PC-9 (cell line): ENCODE data around the gene DPH1. TPM values are rescaled to one million over a fixed set of nuclear protein-coding genes. Genes with fewer than 3 reads are reported as not detected.

Source experiments
- BruUV-seq: library from RNA; stranded (reverse); fragments of 400-500 nt; replicated peaks from 2 replicates; lab custom pipeline; 2021; lab: Mats Ljungman, UMichigan
- CTCF ChIA-PET: fragments of 300-600 bp; sonication (Branson Sonifier 250); formaldehyde crosslinking; loops from one replicate; lab custom pipeline; 2022; ENCODE audit warnings: antibody characterized with exemption; lab: Charles Lee
- POLR2A ChIA-PET: fragments of 300-600 bp; sonication (Branson Sonifier 250); formaldehyde crosslinking; loops from one replicate; lab custom pipeline; 2022; ENCODE audit warnings: antibody characterized with exemption; ENCODE audit not compliant: unreplicated experiment; lab: Charles Lee
- DNase-seq, 2 experiments: peaks; one replicate each; pipeline versions ENCODE4 v3.0.0 to v3.0.0-alpha.2; 2015 to 2022; ENCODE audit warnings: mixed read lengths in 1 of 2
- H2AFZ ChIP-seq: fragments of 200-600 bp; sonication (generic); 2 replicates; pipeline ENCODE4 v1.8.1; 2017; ENCODE audit warnings: antibody characterized with exemption
- H3F3A ChIP-seq: fragments of 200-600 bp; sonication (generic); 2 replicates; pipeline ENCODE4 v1.8.1; 2017; ENCODE audit warnings: antibody characterized with exemption, mild to moderate bottlenecking, low read depth; ENCODE audit not compliant: insufficient read depth
- H3K27ac ChIP-seq: fragments of 200-600 bp; sonication (generic); 2 replicates; pipeline ENCODE4 v1.6.1; 2016; ENCODE audit warnings: mixed run types
- H3K27me3 ChIP-seq: fragments of 200-600 bp; sonication (generic); 2 replicates; pipeline ENCODE4 v1.6.1; 2016; ENCODE audit warnings: low read depth, mixed run types; ENCODE audit not compliant: insufficient read depth
- H3K36me3 ChIP-seq: fragments of 200-600 bp; sonication (generic); 2 replicates; pipeline ENCODE4 v1.6.1; 2016; ENCODE audit warnings: low read depth, mixed run types
- H3K4me1 ChIP-seq: fragments of 200-600 bp; sonication (generic); replicated peaks from 2 replicates; pipeline ENCODE4 v1.6.1; 2016; ENCODE audit warnings: mixed run types; ENCODE audit not compliant: insufficient read depth
- H3K4me2 ChIP-seq: fragments of 200-600 bp; sonication (generic); 2 replicates; pipeline ENCODE4 v1.6.1; 2017; ENCODE audit warnings: mixed run types
- H3K4me3 ChIP-seq: fragments of 200-600 bp; sonication (generic); 2 replicates; pipeline ENCODE4 v1.6.1; 2016; ENCODE audit warnings: mixed run types
- H3K79me2 ChIP-seq: fragments of 200-600 bp; sonication (generic); 2 replicates; pipeline ENCODE4 v1.6.1; 2017; ENCODE audit warnings: low read depth, mixed run types
- H3K9me2 ChIP-seq: fragments of 200-600 bp; sonication (generic); 2 replicates; pipeline ENCODE4 v1.8.1; 2017; ENCODE audit warnings: mild to moderate bottlenecking; ENCODE audit not compliant: insufficient read depth
- H3K9me3 ChIP-seq: fragments of 200-600 bp; sonication (generic); 2 replicates; pipeline ENCODE4 v1.8.1; 2016; ENCODE audit warnings: low read depth; ENCODE audit not compliant: insufficient read depth
- H4K20me1 ChIP-seq: fragments of 200-600 bp; sonication (generic); 2 replicates; pipeline ENCODE4 v1.8.1; 2017; ENCODE audit not compliant: insufficient read depth
- EZH2 ChIP-seq: fragments of 200-600 bp; sonication (generic); IDR thresholded peaks from 2 replicates; pipeline ENCODE4 v1.8.0; 2017; ENCODE audit warnings: antibody characterized with exemption, low read depth
- intact Hi-C: fragments of 100-400 bp; cut with micrococcal nuclease; formaldehyde crosslinking; loops from one replicate; pipeline ENCODE4 v1.10.0; 2022; ENCODE audit not compliant: unreplicated experiment
- total RNA-seq: library from RNA; stranded (reverse); gene quantifications from 2 replicates; pipeline ENCODE4 v1.2.3, GENCODE V29; 2021
- TF ChIP-seq, protein P1 (sequence below): fragments of 200-600 bp; sonication (generic); conservative IDR thresholded peaks from 2 replicates; pipeline ENCODE4 v1.6.1; 2017; ENCODE audit warnings: mixed run types, antibody characterized with exemption, mild to moderate bottlenecking, moderate library complexity

DPH1 gene
- total RNA-seq, 1 experiment from 2014 or later = 36.7 TPM

DNA sequence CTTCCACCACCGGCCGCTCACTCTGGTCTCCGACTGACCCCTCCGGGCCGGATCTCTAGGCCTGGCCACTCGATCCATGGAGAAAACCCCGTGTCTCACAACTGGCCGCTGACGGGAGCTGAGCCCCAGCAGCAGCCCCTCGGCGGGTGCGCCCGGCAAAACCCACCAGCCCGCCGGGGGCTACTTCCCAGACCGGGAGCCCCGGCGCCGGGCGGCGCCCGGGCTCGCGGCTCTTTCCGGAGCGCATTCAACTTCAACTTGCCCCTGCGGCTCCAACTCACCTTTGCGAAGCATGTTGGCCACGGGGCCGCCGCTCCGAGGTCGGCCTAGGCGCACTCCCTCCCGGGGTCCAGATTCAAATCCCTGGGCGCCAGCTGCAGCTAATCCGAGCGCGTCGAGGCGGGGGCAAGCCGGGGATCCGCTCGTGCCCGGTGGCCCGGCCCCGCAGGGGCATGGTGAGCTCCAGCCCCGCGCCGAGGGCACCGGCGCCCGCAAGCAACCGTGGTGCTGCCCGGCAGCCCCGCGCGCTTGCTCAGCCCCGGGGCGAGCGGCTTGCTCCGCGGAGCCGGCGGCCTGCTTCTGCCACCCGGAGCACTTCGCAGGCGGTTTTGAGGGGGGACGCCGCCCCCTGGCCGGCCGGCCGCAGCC, 5.3 kb upstream of the DPH1 start:
- Histone ChIP-seq H3K27me3 (peaks cover 31% of the 10 kb centered on the region), H3K27ac (no peak overlapping the region)

DNA sequence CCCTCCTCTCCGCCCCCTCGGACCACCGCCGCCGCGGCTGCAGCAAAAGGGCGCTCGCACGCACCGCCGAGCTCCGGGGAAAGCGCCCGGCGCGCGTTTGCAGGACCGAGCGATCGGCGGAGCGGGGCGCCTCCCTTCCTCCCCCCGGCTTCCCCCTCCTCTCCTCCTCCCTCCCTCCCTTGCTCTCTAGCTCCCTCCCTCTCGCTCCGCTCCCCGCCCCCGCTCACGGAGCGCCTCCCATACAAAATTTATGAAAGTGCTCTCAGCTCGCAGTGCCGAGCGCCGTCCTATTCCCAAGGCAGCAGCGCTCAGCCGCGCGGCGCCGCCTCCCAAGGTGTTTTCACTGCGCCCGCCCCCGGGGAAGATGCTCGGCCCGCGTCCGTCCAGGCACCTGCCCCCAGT, 4.7 kb upstream of the DPH1 start, which contains the start of gene RTN4RL1:
Gene RTN4RL1 (minus strand): TSS at position 115 of the 402 bp plus-strand sequence. CDS start 469 bp downstream, outside the sequence.
- H3K4me2 ChIP-seq = peak within 1 kb of the TSS; percentile 96
- no peaks in the 10 kb centered on the region for H4K20me1 ChIP-seq
- H3K36me3 ChIP-seq = no peaks in the 10 kb centered on the region
- intact Hi-C loops = no loop called here
- no peaks in the 10 kb centered on the region for H3K79me2 ChIP-seq
- no peaks in the 10 kb centered on the region for H3K9me3 ChIP-seq
- H3K27me3 ChIP-seq = peaks cover 28% of the 10 kb centered on the region
- H3K4me3 ChIP-seq = peak within 1 kb of the TSS; percentile 68
- POLR2A ChIA-PET = interaction anchor here (0.5 kb wide), 2 partner anchors 278 to 778 kb away, joined by 3 read pairs; partner anchors contain the start of genes SMG6 and SRR
- H3F3A ChIP-seq = peaks cover 16% of the 10 kb centered on the region; the same call in 1 of the 2 replicates
- BruUV-seq = no TSS peak
- peaks cover 10% of the 10 kb centered on the region; the same call in 1 of the 2 replicates for H3K4me1 ChIP-seq
- H3K27ac ChIP-seq = no peak within 1 kb of the TSS
- no peaks in the 10 kb centered on the region for H3K9me2 ChIP-seq
- H2AFZ ChIP-seq = peak within 1 kb of the TSS; percentile 89
- CTCF ChIA-PET = interaction anchor here (0.6 to 2.0 kb wide), 6 partner anchors 12 to 1601 kb away, joined by 3 to 31 read pairs (median 3); no protein-coding TSS in a partner anchor
- TF ChIP-seq EZH2 = no peak
- TF ChIP-seq, protein P1, sequence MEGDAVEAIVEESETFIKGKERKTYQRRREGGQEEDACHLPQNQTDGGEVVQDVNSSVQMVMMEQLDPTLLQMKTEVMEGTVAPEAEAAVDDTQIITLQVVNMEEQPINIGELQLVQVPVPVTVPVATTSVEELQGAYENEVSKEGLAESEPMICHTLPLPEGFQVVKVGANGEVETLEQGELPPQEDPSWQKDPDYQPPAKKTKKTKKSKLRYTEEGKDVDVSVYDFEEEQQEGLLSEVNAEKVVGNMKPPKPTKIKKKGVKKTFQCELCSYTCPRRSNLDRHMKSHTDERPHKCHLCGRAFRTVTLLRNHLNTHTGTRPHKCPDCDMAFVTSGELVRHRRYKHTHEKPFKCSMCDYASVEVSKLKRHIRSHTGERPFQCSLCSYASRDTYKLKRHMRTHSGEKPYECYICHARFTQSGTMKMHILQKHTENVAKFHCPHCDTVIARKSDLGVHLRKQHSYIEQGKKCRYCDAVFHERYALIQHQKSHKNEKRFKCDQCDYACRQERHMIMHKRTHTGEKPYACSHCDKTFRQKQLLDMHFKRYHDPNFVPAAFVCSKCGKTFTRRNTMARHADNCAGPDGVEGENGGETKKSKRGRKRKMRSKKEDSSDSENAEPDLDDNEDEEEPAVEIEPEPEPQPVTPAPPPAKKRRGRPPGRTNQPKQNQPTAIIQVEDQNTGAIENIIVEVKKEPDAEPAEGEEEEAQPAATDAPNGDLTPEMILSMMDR = no peak
- peak; percentile 51 to 60 for DNase-seq

More for the DNA sequence above, 5.3 kb upstream of the DPH1 start:
- Histone ChIP-seq H3K9me3 (no peaks in the 10 kb centered on the region), H2AFZ (peak overlapping the region; percentile 89), H3F3A (peaks cover 16% of the 10 kb centered on the region; the same call in 1 of the 2 replicates), H3K79me2 (no peaks in the 10 kb centered on the region), H3K4me1 (peaks cover 10% of the 10 kb centered on the region; the same call in 1 of the 2 replicates), H4K20me1 (no peaks in the 10 kb centered on the region), H3K4me2 (peak overlapping the region; percentile 96), H3K9me2 (no peaks in the 10 kb centered on the region), H3K36me3 (no peaks in the 10 kb centered on the region), H3K4me3 (peak overlapping the region; percentile 68; the same call in 1 of the 2 replicates)
- ChIA-PET CTCF (interaction anchor here (1.1 to 2.0 kb wide), 3 partner anchors 11 to 115 kb away, joined by 3 to 31 read pairs (median 3); no protein-coding TSS in a partner anchor), POLR2A (interaction anchor here (0.5 kb wide), 1 partner anchor 779 kb away, joined by 3 read pairs; no protein-coding TSS in a partner anchor)
- peak in 1 of 2 experiments; percentile 27 for DNase-seq
- TF ChIP-seq, protein P1 = no peak
- TF ChIP-seq EZH2 = no peak; the same call in 1 of the 2 replicates
- intact Hi-C loops = no loop called here
- BruUV-seq = no TSS peak

GRCh38 chr17:2025622-2026309, 4.2 kb upstream of the DPH1 start:
- no TSS peak for BruUV-seq
- Histone ChIP-seq H3F3A (peaks cover 16% of the 10 kb centered on the region; the same call in 1 of the 2 replicates), H4K20me1 (0 out of 2 replicates have a peak, but pooled peaks cover 1% of the 10 kb centered on the region), H3K79me2 (peaks cover under 1% of the 10 kb centered on the region; the same call in 1 of the 2 replicates), H3K4me1 (peaks cover 11% of the 10 kb centered on the region), H3K4me3 (peak overlapping the region; percentile 68), H3K9me3 (no peaks in the 10 kb centered on the region), H3K36me3 (no peaks in the 10 kb centered on the region), H3K27ac (no peak overlapping the region), H3K27me3 (peaks cover 28% of the 10 kb centered on the region), H3K9me2 (no peaks in the 10 kb centered on the region), H3K4me2 (peak overlapping the region; percentile 96), H2AFZ (peak overlapping the region; percentile 89)
- intact Hi-C loops = loop anchor here (1.0 kb wide), 1 partner anchor 117 kb away; no protein-coding TSS in a partner anchor
- TF ChIP-seq EZH2 = peak; percentile 75; the same call in 1 of the 2 replicates
- TF ChIP-seq, protein P1 = peak; percentile 82
- peak; percentile 40 to 77 for DNase-seq
- ChIA-PET CTCF (interaction anchor here (0.6 to 2.0 kb wide), 11 partner anchors 12 to 1602 kb away, joined by 3 to 31 read pairs (median 3); no protein-coding TSS in a partner anchor), POLR2A (interaction anchor here (0.5 to 0.7 kb wide), 2 partner anchors 278 to 697 kb away, joined by 3 to 4 read pairs; partner anchors contain the start of genes SMG6 and SRR)
